GM19240 (cell line): ENCODE results near the gene GP1BB.
A peak's percentile ranks its signal among the peaks of the same experiment; 100 is the strongest.

ENCODE experiments used
- DNase-seq: peaks from one replicate; pipeline ENCODE4 v3.0.0; 2011; ENCODE audit warnings: low spot score; ENCODE audit not compliant: insufficient read length

The GP1BB gene

GRCh38 chr22:19714312-19715187 is 8.8 kb upstream of the GP1BB start, which contains the start of gene SEPTIN5:
Gene SEPTIN5 (plus strand): TSS chr22:19714503. CDS start chr22:19714589, 86 bp downstream.
- no peak for DNase-seq

DNA sequence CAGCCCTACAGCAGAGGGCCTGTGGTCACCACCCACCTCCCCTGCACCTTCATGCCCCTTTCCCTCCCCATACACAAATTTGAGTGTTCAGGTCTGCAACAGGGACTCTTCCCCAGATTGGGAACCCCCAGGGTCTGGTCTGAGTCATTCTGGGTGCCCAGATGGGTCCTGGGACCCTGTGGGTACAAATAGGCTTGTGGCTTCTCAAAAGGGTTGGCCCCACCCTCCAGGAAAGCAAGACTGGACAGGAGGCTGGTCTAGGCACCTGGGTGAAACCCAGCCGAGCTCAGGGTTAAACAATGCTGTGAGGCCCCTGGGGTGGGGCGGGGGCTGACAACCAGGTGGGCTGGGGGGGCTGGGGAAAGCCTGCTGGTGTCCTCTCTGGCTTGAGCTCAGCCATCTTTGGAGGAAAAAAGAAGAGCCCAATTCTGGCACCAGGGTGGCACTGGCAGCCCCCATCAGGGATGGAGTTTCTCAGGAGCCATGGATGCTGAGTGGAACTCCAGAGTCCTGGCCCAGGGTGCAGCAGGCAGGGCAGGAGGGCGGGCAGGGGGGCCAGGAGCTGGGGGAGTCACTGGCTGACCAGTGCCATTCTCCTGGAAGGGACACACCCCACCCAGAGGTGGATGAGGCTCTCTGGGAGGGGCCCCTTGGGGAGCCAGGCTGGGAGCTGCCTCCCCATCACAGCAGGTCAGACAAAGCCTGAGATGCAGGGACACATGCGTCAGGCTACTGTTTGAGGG is 8.0 kb upstream of the GP1BB start:
- no peak for DNase-seq

GRCh38 chr22:19716041-19716828 is 7.1 kb upstream of the GP1BB start:
- DNase-seq: no peak

- DNase-seq: no peak
These were observed 6.6 kb upstream of the GP1BB start for GRCh38 chr22:19716829-19717105.

GRCh38 chr22:19717181-19717580 is 6.2 kb upstream of the GP1BB start:
- DNase-seq: no peak

GRCh38 chr22:19717691-19718455 is 5.5 kb upstream of the GP1BB start:
- DNase-seq: peak; percentile 76

DNA sequence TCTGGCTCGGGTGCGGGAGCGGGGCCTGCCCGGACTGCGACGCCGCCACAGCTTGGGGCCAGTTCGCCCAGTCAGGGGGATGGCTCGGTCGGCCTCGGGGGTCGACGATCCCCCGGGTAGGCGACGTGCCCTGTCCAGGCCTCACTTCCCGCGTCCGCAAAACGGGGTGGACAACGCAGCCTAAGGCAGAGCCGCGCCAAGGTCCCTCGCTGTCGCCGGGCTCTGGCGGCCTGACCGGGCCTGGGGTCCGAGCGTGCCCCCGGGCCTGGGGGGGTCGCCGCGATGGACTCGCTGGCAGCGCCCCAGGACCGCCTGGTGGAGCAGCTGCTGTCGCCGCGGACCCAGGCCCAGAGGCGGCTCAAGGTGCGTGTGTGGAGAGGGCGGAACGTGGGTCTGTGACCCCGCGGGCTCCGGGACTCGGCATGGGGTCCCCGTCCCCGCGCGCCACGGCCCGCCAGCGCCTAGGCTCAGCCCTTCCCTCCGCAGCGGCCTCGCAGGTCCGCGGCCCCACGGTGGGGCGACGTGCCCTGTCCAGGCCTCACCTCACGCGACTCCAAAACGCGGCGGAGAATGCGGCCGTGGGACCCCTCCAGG is 4.8 kb upstream of the GP1BB start:
- no peak for DNase-seq

DNA sequence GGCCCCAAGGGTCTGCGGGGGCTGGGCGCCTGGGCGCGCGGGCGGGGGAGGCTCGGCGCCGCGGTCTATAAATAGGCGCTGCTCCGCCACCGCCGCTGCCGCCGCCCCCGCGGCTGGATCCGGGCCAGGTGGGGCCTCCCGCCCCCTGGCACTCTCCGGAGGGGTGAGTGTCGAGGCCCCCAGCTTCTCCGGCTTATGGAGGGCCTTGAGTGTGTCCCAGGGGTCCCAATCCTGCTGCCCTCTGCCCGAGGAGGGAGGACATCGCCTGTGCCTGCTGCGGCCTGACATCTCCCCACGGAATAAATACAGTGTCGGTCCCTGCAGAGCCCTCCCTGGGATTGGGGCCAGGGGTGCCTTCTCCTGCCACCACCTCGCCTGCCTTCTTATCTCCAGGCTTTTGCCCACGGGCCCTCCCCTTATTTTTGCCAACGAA is 4.3 kb upstream of the GP1BB start:
- no peak for DNase-seq

GRCh38 chr22:19719488-19720021 is 3.8 kb upstream of the GP1BB start:
- DNase-seq: no peak

DNA sequence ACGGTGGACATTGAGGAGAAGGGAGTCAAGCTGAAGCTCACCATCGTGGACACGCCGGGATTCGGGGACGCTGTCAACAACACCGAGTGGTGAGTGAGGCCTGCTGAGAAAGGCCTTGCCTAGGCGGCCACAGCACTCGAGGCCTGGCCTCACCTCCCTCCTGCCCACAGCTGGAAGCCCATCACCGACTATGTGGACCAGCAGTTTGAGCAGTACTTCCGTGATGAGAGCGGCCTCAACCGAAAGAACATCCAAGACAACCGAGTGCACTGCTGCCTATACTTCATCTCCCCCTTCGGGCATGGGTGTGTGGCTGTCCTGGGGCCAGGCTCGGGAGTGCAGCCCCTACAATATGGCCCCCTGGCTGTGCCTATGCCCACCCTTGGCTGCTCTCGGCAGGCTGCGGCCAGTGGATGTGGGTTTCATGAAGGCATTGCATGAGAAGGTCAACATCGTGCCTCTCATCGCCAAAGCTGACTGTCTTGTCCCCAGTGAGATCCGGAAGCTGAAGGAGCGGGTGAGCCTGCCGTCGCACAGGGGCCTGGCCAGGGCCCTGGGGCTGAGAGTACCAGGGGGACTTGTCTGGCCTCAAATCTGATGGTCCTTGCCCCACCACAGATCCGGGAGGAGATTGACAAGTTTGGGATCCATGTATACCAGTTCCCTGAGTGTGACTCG is 3.0 kb upstream of the GP1BB start:
- no peak for DNase-seq

GRCh38 chr22:19720999-19721329 is 2.4 kb upstream of the GP1BB start:
- no peak for DNase-seq

DNA sequence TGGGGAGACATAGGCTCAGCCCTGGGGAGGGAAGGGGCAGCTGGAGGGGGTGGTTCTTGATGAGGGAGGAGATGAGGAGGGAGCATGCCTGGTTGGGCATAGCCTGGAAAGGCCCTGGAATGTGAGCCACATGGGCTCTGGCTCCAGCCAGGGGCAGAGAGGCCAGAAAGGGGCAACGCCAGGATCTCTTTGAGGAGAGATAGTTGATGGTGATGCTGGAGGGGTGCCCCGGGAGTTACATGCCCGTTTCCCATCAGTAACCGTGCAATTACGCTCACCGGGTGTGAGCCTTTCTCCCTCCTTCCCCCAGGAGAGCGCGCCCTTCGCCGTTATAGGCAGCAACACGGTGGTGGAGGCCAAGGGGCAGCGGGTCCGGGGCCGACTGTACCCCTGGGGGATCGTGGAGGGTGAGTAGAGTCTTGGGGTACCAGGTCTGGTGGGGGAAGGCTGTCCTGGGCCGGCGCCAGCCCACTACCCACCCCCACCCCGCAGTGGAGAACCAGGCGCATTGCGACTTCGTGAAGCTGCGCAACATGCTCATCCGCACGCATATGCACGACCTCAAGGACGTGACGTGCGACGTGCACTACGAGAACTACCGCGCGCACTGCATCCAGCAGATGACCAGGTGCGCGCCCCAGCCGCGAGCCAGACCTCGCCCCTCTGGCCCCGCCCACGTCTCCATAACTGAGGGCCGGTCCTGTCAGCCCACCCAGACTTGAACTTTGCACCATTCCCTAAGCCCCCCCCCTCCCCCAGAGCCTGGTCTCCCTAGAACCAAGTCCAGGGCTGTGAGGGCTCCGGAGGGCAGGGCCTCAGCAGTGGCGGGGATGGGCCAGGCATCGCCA is 1.8 kb upstream of the GP1BB start:
- no peak for DNase-seq

GRCh38 chr22:19722178-19722981 is 959 bp upstream of the GP1BB start:
- no peak for DNase-seq

DNA sequence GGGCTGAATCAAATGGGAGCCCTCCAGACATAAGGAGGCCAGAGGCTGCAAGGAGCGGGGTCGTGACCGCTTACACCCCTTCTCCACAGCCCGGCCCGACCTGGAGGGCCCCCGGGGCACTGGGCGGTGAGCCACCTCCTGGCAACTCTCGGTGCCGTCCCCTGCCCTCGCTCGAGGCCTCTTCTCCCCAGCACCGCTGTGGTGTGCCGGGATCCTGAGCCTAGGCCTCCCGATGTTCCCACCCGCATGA is 432 bp upstream of the GP1BB start:
- DNase-seq: no peak

DNA sequence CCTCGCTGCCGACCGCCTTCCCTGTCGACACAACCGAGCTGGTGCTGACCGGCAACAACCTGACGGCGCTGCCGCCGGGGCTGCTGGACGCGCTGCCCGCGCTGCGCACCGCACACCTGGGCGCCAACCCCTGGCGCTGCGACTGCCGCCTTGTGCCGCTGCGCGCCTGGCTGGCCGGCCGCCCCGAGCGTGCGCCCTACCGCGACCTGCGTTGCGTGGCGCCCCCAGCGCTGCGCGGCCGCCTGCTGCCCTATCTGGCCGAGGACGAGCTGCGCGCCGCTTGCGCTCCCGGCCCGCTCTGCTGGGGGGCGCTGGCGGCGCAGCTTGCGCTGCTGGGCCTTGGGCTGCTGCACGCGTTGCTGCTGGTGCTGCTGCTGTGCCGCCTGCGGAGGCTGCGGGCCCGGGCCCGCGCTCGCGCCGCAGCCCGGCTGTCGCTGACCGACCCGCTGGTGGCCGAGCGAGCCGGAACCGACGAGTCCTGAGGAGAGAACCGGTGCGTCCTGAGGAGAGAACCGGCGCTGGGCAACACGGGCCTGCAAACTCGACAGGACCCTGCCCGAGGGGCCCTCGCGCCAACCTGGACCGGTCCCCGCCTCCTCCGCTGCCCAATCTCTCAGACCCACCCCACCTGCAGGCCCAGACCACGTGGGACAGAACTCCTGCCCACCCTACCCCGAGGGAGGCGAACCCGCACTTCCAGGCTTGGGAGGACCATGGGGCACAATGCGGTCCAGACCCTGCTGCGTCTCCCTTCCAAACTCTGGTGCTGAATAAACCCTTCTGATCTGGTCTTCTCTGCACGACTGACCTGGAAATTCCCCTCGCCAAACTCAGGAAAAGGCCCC is 866 bp downstream of the GP1BB start:
- DNase-seq: no peak

- DNase-seq: no peak
These were observed 1.8 kb downstream of the GP1BB start for GRCh38 chr22:19724927-19725661.
